ENCODE results near the gene SEZ6.

DNA sequence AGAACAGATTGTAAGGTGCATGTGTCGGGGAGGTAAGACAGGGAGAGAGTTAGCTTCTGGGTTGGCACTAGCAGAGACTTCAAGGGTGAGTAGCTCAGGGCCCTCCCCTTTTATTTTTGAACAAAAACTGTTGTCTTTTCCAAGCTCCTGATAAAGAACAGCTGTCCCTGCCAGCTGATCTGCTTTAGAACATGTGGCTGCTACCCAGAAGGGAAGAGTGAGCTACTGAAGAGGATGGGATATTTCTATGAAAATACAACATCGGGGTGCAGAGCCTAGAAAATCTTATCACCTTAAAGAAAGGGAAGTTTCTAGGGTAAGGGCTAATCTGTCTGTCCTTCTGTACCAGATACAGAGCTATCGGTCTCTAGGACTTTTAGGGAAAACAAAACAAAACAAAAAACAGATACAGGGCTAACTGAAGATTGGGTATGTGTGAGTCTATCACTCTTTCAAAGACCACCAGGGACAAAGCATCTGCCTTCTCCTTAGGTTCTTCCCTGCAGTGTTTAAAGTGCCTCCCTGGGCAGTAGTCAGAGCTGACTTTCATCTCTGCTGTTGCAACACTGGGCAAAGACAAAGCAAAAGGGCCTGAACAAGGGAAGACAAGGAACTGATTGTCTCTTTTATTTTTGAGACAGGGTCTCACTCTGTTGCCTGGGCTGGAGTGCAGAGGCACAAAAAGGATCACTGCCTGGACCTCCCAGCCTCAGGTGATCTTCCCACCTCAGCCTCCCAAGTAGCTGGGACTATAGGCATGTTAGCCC is 97.9 kb downstream of the SEZ6 start:
- no peak for TF ChIP-seq GATA2 (IDR thresholded peaks at IDR 0.05; ENCODE audit: low read depth, low read length)
- no peak for TF ChIP-seq GATA3 (IDR thresholded peaks at IDR 0.05; ENCODE audit: low read depth, low read length)

Data from SH-SY5Y (cell line).